GM21723 (cell line): Measurements from ENCODE around the gene TSFM.

Experiments
- ATAC-seq: cut with Tn5 transposase; IDR thresholded peaks from one replicate; pipeline ENCODE4 v1.9.1; 2021; ENCODE audit warnings: mild to moderate bottlenecking, moderate library complexity; ENCODE audit not compliant: unreplicated experiment

Gene TSFM

DNA sequence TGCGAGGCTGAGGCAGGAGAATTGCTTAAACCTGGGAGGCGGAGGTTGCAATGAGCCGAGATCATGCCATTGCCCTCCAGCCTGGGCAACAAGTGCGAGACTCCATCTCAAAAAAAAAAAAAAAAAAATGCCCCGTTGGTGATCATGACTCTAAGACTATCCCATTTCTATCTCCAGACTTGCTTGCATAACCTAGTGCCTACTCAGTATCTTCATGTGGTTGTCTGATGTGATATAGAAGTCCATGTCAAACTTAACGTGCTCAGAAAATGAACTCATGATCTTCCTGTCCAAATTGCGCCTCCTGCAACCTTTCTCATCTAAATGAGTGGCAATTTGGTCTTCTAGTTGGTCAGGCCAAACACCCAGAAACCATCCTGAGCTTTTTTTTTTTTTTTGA is 4.7 kb upstream of the TSFM start:
- ATAC-seq, result no peak

GRCh38 chr12:57779736-57780135 is 2.9 kb upstream of the TSFM start:
- no peak for ATAC-seq

DNA sequence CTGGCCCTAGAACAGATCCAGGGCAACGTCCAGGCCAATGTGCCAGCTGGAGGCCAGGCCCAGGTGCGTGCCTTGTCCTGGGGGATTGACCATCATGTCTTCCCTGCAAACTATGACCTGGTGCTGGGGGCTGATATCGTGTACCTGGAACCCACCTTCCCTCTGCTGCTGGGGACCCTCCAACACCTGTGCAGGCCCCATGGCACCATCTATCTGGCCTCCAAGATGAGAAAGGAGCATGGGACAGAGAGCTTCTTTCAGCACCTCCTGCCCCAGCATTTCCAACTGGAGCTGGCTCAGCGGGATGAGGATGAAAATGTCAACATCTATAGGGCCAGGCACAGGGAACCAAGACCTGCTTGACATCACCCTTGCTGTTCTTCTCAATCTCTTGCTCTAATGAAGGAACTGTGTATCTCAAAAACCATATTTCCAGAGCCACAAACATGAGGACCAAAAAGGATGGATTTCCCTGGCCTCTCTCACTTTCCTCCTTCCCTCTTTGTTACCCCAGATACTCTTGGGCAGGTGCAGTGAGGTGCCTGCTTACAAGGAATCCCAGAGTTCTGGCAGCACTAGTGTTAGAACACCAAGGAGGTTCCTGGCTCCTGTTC is 2.2 kb upstream of the TSFM start:
- no peak for ATAC-seq

DNA sequence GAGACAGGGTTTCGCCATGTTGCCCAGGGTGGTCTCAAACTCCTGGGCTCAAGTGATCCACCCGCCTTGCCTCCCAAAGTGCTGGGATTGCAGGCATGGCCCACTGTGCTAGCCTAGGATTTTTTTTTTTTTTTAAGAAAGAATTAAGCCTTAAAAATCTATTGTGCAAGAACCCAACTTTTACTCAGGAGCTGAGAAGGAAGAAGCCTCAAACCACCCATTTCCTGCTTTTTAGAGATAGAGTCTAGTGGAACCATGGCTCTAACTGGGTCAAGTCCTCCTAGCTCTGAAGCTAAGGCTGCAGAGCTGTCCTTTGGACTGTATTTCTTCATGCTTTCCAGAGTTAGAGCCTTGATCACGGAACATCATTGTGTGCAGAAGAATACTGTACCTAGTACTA is 1.3 kb upstream of the TSFM start:
- ATAC-seq, result no peak

DNA sequence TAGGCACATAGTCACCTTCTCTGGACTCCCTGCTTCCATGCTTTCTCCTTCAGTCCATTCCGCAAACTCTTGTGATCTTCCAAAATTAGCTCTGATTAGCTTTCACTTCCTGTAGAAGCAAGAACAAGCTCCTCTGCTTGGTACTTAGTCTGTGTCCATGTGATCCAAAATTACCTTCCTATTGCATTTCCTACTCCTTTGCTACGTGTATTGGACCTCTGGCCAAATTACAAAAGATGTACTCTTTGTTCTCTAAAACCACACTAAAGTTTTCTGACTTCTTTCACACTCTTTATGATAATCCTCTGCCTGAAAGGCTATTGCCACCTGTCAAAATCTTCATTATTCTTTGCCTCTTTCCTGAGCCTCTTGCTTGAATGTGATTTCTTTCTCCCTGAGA is 786 bp upstream of the TSFM start:
- no peak for ATAC-seq

DNA sequence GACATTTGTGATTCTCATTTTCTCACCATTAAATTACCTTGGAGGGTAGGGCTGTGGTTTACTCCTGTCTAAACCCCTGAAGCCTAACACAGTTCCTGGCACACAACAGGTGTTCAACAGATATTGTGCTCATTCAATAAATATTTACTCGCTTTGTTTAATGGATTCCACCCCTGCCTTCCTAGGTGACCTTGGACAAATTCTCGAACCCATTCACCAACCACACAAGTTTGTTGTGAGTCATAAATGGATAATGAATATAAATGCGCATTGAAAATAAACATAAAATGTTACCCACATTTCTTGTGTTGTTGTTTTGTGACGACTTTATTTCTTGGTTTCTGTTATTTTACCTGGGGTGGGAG is 362 bp upstream of the TSFM start:
- peak; percentile 2 for ATAC-seq

DNA sequence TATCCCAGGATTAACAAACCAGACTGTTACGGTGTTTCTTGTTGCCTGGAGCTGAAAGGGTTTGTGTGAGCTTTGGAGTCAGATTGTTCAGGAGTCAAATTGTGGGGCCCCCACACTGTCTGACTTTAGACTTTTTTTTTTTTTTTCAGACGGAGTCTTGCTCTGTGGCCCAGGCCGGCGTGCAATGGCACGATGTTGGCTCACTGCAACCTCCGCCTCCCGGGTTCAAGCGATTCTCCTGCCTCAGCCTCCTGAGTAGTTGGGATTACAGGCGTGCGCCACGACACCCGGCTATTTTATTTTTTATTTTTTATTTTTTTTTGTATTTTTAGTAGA is 847 bp downstream of the TSFM start:
- no peak for ATAC-seq

DNA sequence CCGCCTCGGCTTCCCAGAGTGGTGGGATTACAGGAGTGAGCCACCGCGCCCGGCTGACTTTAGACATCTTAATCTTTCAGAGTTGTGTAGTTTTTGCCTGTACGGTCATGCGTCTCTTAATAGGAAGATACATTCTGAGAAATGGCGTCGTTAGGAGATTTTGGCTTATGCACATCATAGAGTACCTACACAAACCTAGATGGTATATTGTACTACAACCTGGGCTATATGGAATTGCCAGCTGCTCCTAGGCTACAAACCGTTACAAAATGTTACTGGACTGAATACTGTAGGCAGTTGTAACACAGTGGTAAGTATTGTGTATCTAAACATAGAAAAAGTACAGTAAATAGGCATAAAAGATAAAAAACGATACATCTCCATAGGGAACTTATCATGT is 1.3 kb downstream of the TSFM start:
- ATAC-seq, result no peak

GRCh38 chr12:57793920-57794319 is 11.3 kb downstream of the TSFM start:
- no peak for ATAC-seq

- ATAC-seq, result no peak
These were observed 12.8 kb downstream of the TSFM start for GRCh38 chr12:57795354-57795753.

GRCh38 chr12:57796996-57797395 is 14.4 kb downstream of the TSFM start:
- no peak for ATAC-seq

GRCh38 chr12:57797933-57798332 is 15.3 kb downstream of the TSFM start:
- no peak for ATAC-seq

DNA sequence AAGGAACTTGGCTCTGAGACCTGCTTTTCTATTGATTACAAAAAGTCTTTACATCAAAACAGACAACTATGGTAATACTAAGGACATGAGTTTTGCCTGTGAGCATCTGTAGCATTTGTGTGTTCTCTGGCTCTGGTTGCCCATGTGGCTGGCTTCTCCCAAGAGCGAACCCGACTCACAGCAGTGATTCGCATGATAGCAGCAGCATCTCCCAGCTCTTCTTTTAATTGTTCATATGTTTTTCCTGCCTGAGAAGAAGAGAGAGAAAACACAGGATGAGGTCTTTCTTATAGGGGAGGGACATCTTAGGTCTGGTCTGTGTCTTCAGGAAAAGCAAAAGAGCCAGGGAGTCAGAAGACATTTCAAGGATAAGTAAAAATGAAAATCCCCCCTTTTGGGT is 18.4 kb downstream of the TSFM start:
- ATAC-seq, result no peak

GRCh38 chr12:57802607-57803006 is 20.0 kb downstream of the TSFM start:
- ATAC-seq, result no peak

DNA sequence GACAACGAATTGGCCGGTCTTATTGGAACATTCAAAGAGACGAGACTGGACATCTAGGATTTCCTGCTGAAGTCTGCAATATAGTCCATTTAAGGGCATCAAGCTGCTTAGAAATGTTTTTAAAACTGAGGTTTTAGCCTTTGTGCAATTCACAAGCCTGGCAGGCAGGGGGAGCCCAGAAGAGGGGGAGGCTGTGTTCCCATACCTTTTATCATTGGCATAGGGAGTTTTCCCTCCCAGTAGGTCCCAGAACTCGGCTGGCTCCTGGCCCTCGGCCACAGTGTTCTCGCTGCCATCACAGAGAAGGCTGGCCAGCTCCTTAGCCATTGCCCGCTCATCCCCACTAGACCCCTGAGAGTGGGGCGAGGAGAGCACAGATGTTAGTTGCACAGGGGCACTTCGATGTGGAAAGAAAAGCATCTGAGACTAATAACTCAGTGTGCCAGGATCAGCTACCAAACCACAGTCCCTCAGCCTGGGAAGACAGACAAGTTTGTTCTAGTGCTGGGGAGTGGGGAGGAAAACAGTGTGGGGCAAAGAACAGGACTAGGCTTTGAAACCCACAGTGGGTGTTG is 20.8 kb downstream of the TSFM start:
- ATAC-seq, result no peak

- no peak for ATAC-seq
These were observed 24.1 kb downstream of the TSFM start for GRCh38 chr12:57806677-57807076.

- ATAC-seq, result no peak
These were observed 24.7 kb downstream of the TSFM start for GRCh38 chr12:57807285-57807684.

GRCh38 chr12:57808351-57808750 is 25.8 kb downstream of the TSFM start:
- no peak for ATAC-seq

- ATAC-seq, result no peak
These were observed 26.8 kb downstream of the TSFM start for GRCh38 chr12:57809425-57809824.

DNA sequence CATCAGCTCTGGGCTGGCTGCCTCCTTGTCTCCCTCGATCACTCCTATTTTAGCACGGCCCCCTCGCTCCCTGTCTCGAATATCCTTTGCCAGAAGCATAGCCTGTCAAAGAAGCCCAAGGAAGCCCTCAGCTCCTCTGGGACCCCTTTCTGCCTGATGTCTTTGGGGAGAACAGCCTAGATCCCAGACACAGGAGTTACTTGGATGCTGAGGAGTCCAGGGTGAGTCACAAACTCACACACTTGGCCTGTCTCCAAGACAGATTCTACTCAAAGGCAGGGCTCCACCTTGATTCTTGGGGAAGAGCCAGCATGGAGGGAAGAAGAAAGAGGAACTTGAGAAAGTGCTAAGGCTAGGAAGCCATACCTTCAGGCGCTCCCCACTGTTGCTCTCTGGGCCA is 27.9 kb downstream of the TSFM start:
- ATAC-seq, result no peak

GRCh38 chr12:57811028-57811755 is 28.6 kb downstream of the TSFM start:
- ATAC-seq, result no peak

- no peak for ATAC-seq
These were observed 30.8 kb downstream of the TSFM start for GRCh38 chr12:57813111-57813970.
